ENCODE results near the gene CSNK2A1.

DNA sequence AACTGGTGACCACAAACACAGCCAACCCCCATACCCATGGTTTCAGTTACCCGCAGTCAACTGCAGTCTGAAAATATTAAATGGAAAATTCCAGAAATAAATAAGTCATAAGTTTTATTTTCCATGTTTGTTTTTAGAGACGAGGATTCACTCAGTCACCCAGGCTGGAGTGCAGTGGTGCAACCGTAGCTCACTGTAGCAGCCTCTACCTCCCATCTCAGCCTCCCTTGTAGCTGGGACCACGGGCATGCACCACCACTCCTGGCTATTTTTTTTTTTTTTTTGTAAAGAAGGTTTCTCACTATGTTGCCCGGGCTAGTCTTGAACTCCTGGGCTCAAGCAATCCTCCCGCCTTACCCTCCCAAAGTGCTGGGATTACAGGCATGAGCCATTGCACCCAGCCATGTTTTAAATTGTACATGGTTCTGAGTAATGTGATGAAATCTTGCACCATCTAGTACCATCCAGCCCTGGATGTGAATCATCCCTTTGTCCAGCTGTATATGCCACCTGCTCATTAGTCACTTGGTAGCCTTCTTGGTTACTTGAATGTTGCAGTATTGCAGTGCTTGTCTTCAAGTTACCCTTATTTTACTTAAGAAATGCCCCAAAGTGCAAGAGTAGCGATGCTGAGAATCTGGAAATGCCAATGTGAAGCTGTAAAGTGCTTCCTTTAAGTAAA, 14.5 kb downstream of the CSNK2A1 start:
- TF ChIP-seq, protein P1, sequence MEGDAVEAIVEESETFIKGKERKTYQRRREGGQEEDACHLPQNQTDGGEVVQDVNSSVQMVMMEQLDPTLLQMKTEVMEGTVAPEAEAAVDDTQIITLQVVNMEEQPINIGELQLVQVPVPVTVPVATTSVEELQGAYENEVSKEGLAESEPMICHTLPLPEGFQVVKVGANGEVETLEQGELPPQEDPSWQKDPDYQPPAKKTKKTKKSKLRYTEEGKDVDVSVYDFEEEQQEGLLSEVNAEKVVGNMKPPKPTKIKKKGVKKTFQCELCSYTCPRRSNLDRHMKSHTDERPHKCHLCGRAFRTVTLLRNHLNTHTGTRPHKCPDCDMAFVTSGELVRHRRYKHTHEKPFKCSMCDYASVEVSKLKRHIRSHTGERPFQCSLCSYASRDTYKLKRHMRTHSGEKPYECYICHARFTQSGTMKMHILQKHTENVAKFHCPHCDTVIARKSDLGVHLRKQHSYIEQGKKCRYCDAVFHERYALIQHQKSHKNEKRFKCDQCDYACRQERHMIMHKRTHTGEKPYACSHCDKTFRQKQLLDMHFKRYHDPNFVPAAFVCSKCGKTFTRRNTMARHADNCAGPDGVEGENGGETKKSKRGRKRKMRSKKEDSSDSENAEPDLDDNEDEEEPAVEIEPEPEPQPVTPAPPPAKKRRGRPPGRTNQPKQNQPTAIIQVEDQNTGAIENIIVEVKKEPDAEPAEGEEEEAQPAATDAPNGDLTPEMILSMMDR (IDR thresholded peaks at IDR 0.05): no peak
- no peak for TF ChIP-seq POLR2A (IDR thresholded peaks at IDR 0.05)

All from adrenal gland (tissue), 5 donors.